K562 (cell line): ENCODE measurements around the gene CREB3L2. TPM values are rescaled to one million over a fixed set of nuclear protein-coding genes. Genes with fewer than 3 reads are reported as not detected.

Experiments
- ESRRA ChIP-seq: fragments of 450-650 bp; IDR thresholded peaks from 2 replicates; pipeline ENCODE4 v1.6.1; 2014; ENCODE audit warnings: low read depth, mild to moderate bottlenecking, moderate library complexity, borderline replicate concordance
- polyA plus RNA-seq, 8 experiments: library from polyadenylated mRNA; depleted of rRNA in 4 of 8; stranded (reverse) in 5 of 8; unstranded in 3 of 8; fragments of >200 nt; fragmentation: Nextera tagmentation in 2 of 8; fragmentation: Illumina TruSeq in 1 of 8; extraction: Ambion mirVana in 2 of 8; extraction: Trizol in 1 of 8; gene quantifications; 2 replicates each; pipeline versions ENCODE4 v1.2.1 to v1.2.3, GENCODE V29; 2011 to 2014; ENCODE audit warnings: inconsistent platforms in 1 of 8, missing spikeins in 1 of 8
- total RNA-seq, 7 experiments: library from RNA; depleted of rRNA in 6 of 7; stranded (reverse); fragments of >200 nt in 6 of 7; fragmentation: Illumina TruSeq in 2 of 7; extraction: Trizol in 2 of 7; gene quantifications; 2 replicates each; pipeline versions ENCODE4 v1.2.1 to v1.2.3, GENCODE V29; 2011 to 2021; ENCODE audit warnings: low replicate concordance in 1 of 7
- TF ChIP-seq, protein P1 (sequence below), 2 experiments: IDR thresholded peaks in 1 of 2; conservative IDR thresholded peaks in 1 of 2; 2 replicates each; pipeline ENCODE4 v1.6.1; 2016; ENCODE audit warnings: low read depth in 2 of 2, mild to moderate bottlenecking in 1 of 2, missing compliant biosample characterization in 1 of 2, missing genetic modification characterization in 1 of 2, moderate library complexity in 1 of 2
- TF ChIP-seq, protein P2 (sequence below): sonication (generic); formaldehyde crosslinking; IDR thresholded peaks from 2 replicates; pipeline ENCODE4 v1.8.0; 2023; ENCODE audit warnings: mild to moderate bottlenecking, missing genetic modification reagents

The CREB3L2 gene
- total and polyA plus RNA-seq, 9 of the 15 experiments (the other 6 are each of a cell fraction or from before 2014, with no cell fraction given), result 7.1 to 45.6 (median 15.8) TPM

DNA sequence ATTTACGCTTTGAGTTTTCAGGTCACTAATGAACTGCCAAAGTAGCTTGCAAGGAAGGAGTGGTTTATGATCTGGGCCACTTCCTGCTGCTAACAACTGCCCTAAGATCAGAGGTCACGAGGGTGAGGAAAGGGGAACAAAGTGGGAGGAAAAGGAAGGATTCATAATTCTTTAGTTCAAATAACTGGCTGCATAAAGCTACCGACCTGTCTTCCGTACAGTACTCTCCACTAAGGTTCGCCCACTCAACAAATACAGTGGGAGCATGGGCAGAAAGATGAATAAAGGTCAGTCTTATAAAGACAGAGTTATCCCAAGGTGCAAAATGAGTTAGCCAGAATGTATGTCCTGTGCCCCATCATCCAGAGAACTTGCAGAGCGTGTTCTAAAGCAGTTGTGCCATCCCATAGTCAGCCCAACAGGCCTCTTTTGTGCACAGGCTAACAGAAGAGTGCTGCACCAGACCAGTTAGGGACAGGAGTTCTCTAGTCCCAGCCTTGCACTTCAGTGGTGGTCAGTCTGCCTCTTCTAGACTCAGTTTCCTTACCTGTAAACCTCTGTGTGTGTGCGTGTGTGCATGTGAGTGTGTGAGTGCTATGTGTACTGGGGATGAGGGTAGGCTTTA, 65.9 kb downstream of the CREB3L2 start (continued):
- TF ChIP-seq, protein P1, sequence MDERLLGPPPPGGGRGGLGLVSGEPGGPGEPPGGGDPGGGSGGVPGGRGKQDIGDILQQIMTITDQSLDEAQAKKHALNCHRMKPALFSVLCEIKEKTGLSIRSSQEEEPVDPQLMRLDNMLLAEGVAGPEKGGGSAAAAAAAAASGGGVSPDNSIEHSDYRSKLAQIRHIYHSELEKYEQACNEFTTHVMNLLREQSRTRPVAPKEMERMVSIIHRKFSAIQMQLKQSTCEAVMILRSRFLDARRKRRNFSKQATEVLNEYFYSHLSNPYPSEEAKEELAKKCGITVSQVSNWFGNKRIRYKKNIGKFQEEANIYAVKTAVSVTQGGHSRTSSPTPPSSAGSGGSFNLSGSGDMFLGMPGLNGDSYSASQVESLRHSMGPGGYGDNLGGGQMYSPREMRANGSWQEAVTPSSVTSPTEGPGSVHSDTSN (CRISPR knock-in tag; IDR thresholded peaks at IDR 0.05; ENCODE audit: low read depth), result no peak
- TF ChIP-seq, protein P1 (tag; conservative IDR thresholded peaks at IDR 0.05; ENCODE audit: low read depth), result no peak
- TF ChIP-seq, protein P2, sequence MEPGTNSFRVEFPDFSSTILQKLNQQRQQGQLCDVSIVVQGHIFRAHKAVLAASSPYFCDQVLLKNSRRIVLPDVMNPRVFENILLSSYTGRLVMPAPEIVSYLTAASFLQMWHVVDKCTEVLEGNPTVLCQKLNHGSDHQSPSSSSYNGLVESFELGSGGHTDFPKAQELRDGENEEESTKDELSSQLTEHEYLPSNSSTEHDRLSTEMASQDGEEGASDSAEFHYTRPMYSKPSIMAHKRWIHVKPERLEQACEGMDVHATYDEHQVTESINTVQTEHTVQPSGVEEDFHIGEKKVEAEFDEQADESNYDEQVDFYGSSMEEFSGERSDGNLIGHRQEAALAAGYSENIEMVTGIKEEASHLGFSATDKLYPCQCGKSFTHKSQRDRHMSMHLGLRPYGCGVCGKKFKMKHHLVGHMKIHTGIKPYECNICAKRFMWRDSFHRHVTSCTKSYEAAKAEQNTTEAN, result 0 out of 2 replicates have a peak, but pooled peaks have one; percentile 28
- TF ChIP-seq ESRRA, result peak; percentile 12; the same call in 1 of the 2 replicates
